A673 (cell line): ENCODE measurements around the gene WDR27. TPM values are rescaled to one million over a fixed set of nuclear protein-coding genes. Genes with fewer than 3 reads are reported as not detected.

Source experiments
- BruUV-seq: library from RNA; stranded (reverse); fragments of 400-500 nt; replicated peaks from 2 replicates; lab custom pipeline; 2021; lab: Mats Ljungman, UMichigan
- CTCF ChIA-PET: fragments of 300-600 bp; sonication (Branson Sonifier 250); formaldehyde crosslinking; loops from one replicate; lab custom pipeline; 2022; ENCODE audit warnings: antibody characterized with exemption; lab: Charles Lee
- POLR2A ChIA-PET: fragments of 300-600 bp; sonication (Branson Sonifier 250); formaldehyde crosslinking; loops from one replicate; lab custom pipeline; 2022; ENCODE audit warnings: antibody characterized with exemption; ENCODE audit not compliant: low non-redundant PET; lab: Charles Lee
- DNase-seq: peaks from one replicate; pipeline ENCODE4 v3.0.0-alpha.2; 2015; ENCODE audit warnings: low spot score
- H3K27ac ChIP-seq: fragments of 200-600 bp; sonication (generic); 2 replicates; pipeline ENCODE4 v1.5.1; 2016; ENCODE audit warnings: mixed run types, low read depth, mild to moderate bottlenecking, mixed read lengths, antibody characterized with exemption, low read length; ENCODE audit not compliant: poor library complexity, severe bottlenecking
- H3K27me3 ChIP-seq: fragments of 200-600 bp; sonication (generic); replicated peaks from 2 replicates; pipeline ENCODE4 v1.6.1; 2017; ENCODE audit warnings: mixed run types, low read depth, mild to moderate bottlenecking, mixed read lengths, antibody characterized with exemption, low read length; ENCODE audit not compliant: insufficient read depth, poor library complexity
- H3K36me3 ChIP-seq: fragments of 200-600 bp; sonication (generic); 2 replicates; pipeline ENCODE4 v1.6.1; 2016; ENCODE audit warnings: mixed run types, mild to moderate bottlenecking, mixed read lengths, antibody characterized with exemption, low read length; ENCODE audit not compliant: insufficient read depth, poor library complexity, severe bottlenecking
- H3K4me1 ChIP-seq: fragments of 200-600 bp; sonication (generic); 2 replicates; pipeline ENCODE4 v1.6.1; 2017; ENCODE audit warnings: mixed run types, mild to moderate bottlenecking, mixed read lengths, antibody characterized with exemption, low read length; ENCODE audit not compliant: insufficient read depth, poor library complexity, severe bottlenecking
- H3K4me3 ChIP-seq: fragments of 200-600 bp; sonication (generic); 2 replicates; pipeline ENCODE4 v1.5.1; 2016; ENCODE audit warnings: low read depth, mixed run types, mild to moderate bottlenecking, mixed read lengths, low read length; ENCODE audit not compliant: poor library complexity, severe bottlenecking
- H3K9me3 ChIP-seq: fragments of 200-600 bp; sonication (generic); 2 replicates; pipeline ENCODE4 v1.6.1; 2016; ENCODE audit warnings: mixed run types, low read depth, mild to moderate bottlenecking, mixed read lengths, antibody characterized with exemption, low read length; ENCODE audit not compliant: poor library complexity, severe bottlenecking
- EZH2 ChIP-seq: fragments of 200-600 bp; sonication (generic); IDR thresholded peaks from 2 replicates; pipeline ENCODE4 v1.6.1; 2017; ENCODE audit warnings: borderline replicate concordance, low read depth, mild to moderate bottlenecking, mixed read lengths, antibody characterized with exemption, low read length; ENCODE audit not compliant: poor library complexity, severe bottlenecking
- intact Hi-C: fragments of 100-400 bp; cut with micrococcal nuclease; formaldehyde crosslinking; loops from one replicate; pipeline ENCODE4 v1.10.0; 2022; ENCODE audit not compliant: unreplicated experiment
- total RNA-seq: library from RNA; stranded (reverse); gene quantifications from 2 replicates; pipeline ENCODE4 v1.2.3, GENCODE V29; 2021
- TF ChIP-seq, protein P1 (sequence below): fragments of 300-800, 200-600 bp; sonication (generic); conservative IDR thresholded peaks from 2 replicates; pipeline ENCODE4 v1.5.1; 2017; ENCODE audit warnings: low read depth, mild to moderate bottlenecking, antibody characterized with exemption, low read length, moderate library complexity, mixed read lengths

Gene WDR27
- total RNA-seq, 1 experiment from 2014 or later, result 77.3 TPM

DNA sequence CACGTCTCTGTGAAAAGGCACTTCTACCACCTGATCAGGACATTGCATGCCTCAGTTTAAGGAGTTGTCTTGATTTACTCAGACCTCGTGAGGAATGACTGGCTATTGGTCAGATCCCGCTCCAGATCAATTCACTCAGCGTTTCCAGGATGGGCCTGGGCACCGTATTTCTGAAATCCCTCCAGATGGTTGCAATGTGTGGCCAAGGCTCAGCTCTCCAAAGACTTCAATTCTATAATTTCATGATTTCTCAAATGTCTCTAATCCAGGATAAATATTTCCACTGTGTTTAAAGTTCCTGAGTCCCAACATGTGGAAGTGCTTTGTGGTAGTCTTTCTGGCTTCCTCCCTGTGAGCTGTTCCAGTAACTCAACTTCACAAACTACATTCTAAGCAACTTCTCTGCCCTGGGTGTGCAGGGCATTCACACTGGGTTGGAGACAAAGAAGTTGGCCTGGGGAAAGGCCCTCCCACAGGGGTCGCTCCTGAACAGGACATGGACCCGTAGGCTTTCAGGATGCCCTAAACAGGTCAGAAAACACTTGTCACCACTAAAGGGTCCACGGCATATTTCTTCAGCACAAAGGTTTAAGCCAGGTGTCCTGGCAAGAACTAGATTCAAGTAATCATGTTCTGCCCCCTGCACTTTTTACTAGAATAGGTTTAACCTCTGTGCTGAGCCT is 212.1 kb downstream of the WDR27 start:
- H3K27ac ChIP-seq, result no peak overlapping the region
- H3K36me3 ChIP-seq, result no peaks in the 10 kb centered on the region
- no peaks in the 10 kb centered on the region for H3K27me3 ChIP-seq
- CTCF ChIA-PET, result no interaction called here
- POLR2A ChIA-PET, result no interaction called here
- intact Hi-C loops, result no loop called here
- BruUV-seq, result no TSS peak
- DNase-seq, result no peak
- no peak overlapping the region for H3K4me3 ChIP-seq
- H3K4me1 ChIP-seq, result no peaks in the 10 kb centered on the region
- TF ChIP-seq EZH2, result no peak
- TF ChIP-seq, protein P1, sequence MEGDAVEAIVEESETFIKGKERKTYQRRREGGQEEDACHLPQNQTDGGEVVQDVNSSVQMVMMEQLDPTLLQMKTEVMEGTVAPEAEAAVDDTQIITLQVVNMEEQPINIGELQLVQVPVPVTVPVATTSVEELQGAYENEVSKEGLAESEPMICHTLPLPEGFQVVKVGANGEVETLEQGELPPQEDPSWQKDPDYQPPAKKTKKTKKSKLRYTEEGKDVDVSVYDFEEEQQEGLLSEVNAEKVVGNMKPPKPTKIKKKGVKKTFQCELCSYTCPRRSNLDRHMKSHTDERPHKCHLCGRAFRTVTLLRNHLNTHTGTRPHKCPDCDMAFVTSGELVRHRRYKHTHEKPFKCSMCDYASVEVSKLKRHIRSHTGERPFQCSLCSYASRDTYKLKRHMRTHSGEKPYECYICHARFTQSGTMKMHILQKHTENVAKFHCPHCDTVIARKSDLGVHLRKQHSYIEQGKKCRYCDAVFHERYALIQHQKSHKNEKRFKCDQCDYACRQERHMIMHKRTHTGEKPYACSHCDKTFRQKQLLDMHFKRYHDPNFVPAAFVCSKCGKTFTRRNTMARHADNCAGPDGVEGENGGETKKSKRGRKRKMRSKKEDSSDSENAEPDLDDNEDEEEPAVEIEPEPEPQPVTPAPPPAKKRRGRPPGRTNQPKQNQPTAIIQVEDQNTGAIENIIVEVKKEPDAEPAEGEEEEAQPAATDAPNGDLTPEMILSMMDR, result no peak
- H3K9me3 ChIP-seq, result no peaks in the 10 kb centered on the region

DNA sequence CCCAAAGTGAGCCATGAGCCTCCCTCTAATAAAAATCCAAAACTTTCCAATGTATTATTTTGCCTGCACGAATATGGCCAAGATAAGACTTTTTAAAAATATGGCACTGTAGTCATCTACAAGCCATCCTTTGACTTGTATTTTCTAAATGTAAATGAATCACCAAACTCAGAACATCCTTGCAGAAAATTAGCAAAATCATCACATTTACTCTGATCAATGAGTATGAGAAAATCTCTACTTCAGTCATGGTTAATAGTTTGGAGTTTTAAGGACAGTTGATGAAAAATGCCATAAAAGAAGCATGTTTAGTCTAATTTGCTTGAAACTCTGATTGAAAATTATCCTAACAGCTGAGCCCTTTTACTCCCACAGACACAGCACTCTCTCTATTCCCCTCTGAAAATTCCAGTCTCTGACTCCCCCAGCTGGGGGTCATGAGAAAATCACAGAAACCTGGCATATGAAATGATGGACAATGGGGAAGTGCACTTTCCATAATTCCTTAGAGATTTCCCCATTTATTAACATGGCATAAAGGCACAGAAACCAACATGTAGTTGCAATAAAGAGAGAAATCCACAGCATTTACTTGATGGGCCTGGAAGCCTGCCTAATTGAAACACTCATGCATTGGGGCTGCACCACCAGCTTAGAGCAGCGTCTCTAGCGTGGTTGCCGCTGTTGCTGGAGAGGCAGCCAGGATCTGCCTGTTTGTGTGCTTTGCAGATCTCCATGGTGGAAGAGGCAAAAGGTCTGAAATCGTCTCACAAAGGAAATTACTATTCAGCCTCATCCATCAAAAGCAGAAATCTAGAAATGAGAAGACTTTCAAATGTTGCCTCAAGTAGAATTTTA is 214.0 kb downstream of the WDR27 start:
- H3K27me3 ChIP-seq, result no peaks in the 10 kb centered on the region
- H3K4me1 ChIP-seq, result no peaks in the 10 kb centered on the region
- H3K9me3 ChIP-seq, result no peaks in the 10 kb centered on the region
- BruUV-seq, result no TSS peak
- ChIA-PET POLR2A (no interaction called here), CTCF (no interaction called here)
- DNase-seq, result no peak
- H3K27ac ChIP-seq, result no peak overlapping the region
- no peak overlapping the region for H3K4me3 ChIP-seq
- TF ChIP-seq, protein P1, result 0 out of 2 replicates have a peak, but pooled peaks have one; percentile 8
- TF ChIP-seq EZH2, result no peak
- H3K36me3 ChIP-seq, result no peaks in the 10 kb centered on the region
- intact Hi-C loops, result no loop called here

DNA sequence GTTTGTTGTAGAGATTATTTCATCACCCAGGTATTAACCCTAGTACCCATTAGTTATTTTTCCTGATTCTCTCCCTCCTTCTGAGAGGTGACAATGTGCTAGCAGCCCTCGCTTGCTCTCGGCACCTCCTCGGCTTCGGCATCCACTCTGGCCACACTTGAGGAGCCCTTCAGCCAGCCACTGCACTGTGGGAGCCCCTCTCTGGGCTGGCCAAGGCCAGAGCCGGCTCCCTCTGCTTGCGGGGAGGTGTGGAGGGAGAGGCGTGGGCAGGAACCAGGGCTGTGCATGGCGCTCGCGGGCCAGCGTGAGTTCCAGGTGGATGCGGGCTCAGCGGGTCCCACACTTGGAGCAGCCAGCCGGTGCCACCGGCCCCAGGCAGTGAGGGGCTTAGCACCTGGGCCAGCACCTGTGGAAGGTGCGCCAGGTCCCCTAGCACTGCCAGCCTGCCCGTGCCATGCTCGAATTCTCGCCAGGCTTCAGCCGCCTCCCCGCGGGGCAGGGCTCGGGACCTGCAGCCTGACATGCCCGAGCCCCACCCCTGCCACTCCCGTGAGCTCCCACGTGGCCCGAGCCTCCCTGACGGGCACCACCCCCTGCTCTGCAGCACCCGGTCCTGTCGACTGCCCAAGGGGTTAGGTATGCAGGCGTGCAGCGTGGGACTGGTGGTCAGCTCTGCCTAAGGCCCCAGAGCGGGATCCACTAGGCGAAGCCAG is 221.9 kb downstream of the WDR27 start:
- peaks cover 6% of the 10 kb centered on the region for H3K9me3 ChIP-seq
- no peak for DNase-seq
- no peak for TF ChIP-seq EZH2
- TF ChIP-seq, protein P1, result no peak
- ChIA-PET CTCF (no interaction called here), POLR2A (no interaction called here)
- intact Hi-C loops, result no loop called here
- no peak overlapping the region for H3K27ac ChIP-seq
- no peaks in the 10 kb centered on the region for H3K27me3 ChIP-seq
- no peaks in the 10 kb centered on the region for H3K4me1 ChIP-seq
- no TSS peak for BruUV-seq
- no peak overlapping the region for H3K4me3 ChIP-seq
- no peaks in the 10 kb centered on the region for H3K36me3 ChIP-seq
